ENCODE data around the gene UNC5B. TPM values are rescaled to one million over a fixed set of nuclear protein-coding genes. Genes with fewer than 3 reads are reported as not detected.

Gene UNC5B
- polyA plus RNA-seq, 1 experiment, result 27.4 TPM

- H3K27me3 ChIP-seq (ENCODE audit: control insufficient read depth, insufficient read depth, low read length), result no peaks in the 10 kb centered on the region
- DNase-seq (ENCODE audit: low read depth), result no peak
- no peak for TF ChIP-seq CTCF (IDR thresholded peaks at IDR 0.05; ENCODE audit: insufficient read depth, low read depth, low read length)
- ChIA-PET CTCF (interaction anchor here (1.1 to 1.8 kb wide), 3 partner anchors 9 to 12 kb away, joined by 4 to 6 read pairs (median 5); no protein-coding TSS in a partner anchor), POLR2A (no interaction called here)
- H3K36me3 ChIP-seq (ENCODE audit: control insufficient read depth, insufficient read depth, low read length), result no peaks in the 10 kb centered on the region
- no peak overlapping the region for H3K4me3 ChIP-seq (ENCODE audit: low read depth, low read length)
These were observed 8.5 kb downstream of the UNC5B start for GRCh38 chr10:71220689-71221540.

GRCh38 chr10:71221586-71222202 lies 9.3 kb downstream of the UNC5B start:
- ChIA-PET POLR2A (no interaction called here), CTCF (interaction anchor here (1.1 to 2.2 kb wide), 4 partner anchors 8 to 13 kb away, joined by 4 to 11 read pairs (median 6); partner anchors contain the start of gene UNC5B)
- no peak for DNase-seq (ENCODE audit: low read depth)
- TF ChIP-seq CTCF (IDR thresholded peaks at IDR 0.05; ENCODE audit: insufficient read depth, low read depth, low read length), result no peak
- H3K36me3 ChIP-seq (ENCODE audit: control insufficient read depth, insufficient read depth, low read length), result no peaks in the 10 kb centered on the region
- no peaks in the 10 kb centered on the region for H3K27me3 ChIP-seq (ENCODE audit: control insufficient read depth, insufficient read depth, low read length)
- H3K4me3 ChIP-seq (ENCODE audit: low read depth, low read length), result no peak overlapping the region

GRCh38 chr10:71222601-71223346 lies 10.4 kb downstream of the UNC5B start:
- no peak overlapping the region for H3K4me3 ChIP-seq (ENCODE audit: low read depth, low read length)
- H3K36me3 ChIP-seq (ENCODE audit: control insufficient read depth, insufficient read depth, low read length), result no peaks in the 10 kb centered on the region
- TF ChIP-seq CTCF (IDR thresholded peaks at IDR 0.05; ENCODE audit: insufficient read depth, low read depth, low read length), result no peak
- no peaks in the 10 kb centered on the region for H3K27me3 ChIP-seq (ENCODE audit: control insufficient read depth, insufficient read depth, low read length)
- CTCF ChIA-PET, result interaction anchor here (0.9 to 2.2 kb wide), 4 partner anchors 11 to 47 kb away, joined by 3 to 11 read pairs (median 4); partner anchors contain the start of gene UNC5B
- no peak for DNase-seq (ENCODE audit: low read depth)
- POLR2A ChIA-PET, result interaction anchor here (0.6 kb wide), 1 partner anchor 55 kb away, joined by 5 read pairs; no protein-coding TSS in a partner anchor

- no peak for DNase-seq (ENCODE audit: low read depth)
- H3K36me3 ChIP-seq (ENCODE audit: control insufficient read depth, insufficient read depth, low read length), result no peaks in the 10 kb centered on the region
- TF ChIP-seq CTCF (IDR thresholded peaks at IDR 0.05; ENCODE audit: insufficient read depth, low read depth, low read length), result no peak
- ChIA-PET POLR2A (interaction anchor here (0.6 kb wide), 1 partner anchor 54 kb away, joined by 5 read pairs; no protein-coding TSS in a partner anchor), CTCF (interaction anchor here (0.6 to 2.2 kb wide), 6 partner anchors 12 to 1836 kb away, joined by 3 to 11 read pairs (median 4); partner anchors contain the start of gene UNC5B)
- no peak overlapping the region for H3K4me3 ChIP-seq (ENCODE audit: low read depth, low read length)
- H3K27me3 ChIP-seq (ENCODE audit: control insufficient read depth, insufficient read depth, low read length), result no peaks in the 10 kb centered on the region
These were observed 11.1 kb downstream of the UNC5B start for GRCh38 chr10:71223347-71224058.
